ENCODE results near the gene OR4K2.

The OR4K2 gene

DNA sequence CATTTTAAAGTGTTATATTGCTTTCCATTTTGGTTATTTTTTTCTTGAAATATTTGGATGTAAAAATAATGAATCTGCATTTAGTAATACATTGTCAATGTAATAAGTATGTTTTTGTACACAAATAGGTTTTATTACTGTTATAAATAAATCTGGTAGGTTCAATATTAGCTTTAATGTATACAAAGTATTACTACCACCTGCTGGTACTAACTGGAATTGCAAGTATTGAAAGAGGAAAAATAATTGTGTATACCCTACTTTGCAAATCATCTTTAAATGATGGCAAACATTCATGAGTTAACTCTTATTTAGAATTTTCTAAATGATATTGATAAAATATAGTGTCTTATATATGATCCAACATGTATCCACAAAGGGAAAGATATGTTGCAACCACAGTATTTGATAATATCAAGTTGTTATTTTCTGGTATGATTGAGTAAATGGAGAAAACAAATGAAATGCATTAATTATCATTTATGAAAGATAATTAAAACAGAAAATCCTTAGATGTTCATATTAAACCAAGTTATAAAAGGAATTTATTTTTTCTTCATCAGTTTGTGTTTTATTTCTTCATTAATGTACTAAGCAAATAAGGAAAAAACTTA, 3.2 kb downstream of the OR4K2 start:
- no peak for DNase-seq (ENCODE audit: low spot score)
- POLR2A ChIA-PET (ENCODE audit: low non-redundant PET) = no interaction called here
- TF ChIP-seq, protein P1, sequence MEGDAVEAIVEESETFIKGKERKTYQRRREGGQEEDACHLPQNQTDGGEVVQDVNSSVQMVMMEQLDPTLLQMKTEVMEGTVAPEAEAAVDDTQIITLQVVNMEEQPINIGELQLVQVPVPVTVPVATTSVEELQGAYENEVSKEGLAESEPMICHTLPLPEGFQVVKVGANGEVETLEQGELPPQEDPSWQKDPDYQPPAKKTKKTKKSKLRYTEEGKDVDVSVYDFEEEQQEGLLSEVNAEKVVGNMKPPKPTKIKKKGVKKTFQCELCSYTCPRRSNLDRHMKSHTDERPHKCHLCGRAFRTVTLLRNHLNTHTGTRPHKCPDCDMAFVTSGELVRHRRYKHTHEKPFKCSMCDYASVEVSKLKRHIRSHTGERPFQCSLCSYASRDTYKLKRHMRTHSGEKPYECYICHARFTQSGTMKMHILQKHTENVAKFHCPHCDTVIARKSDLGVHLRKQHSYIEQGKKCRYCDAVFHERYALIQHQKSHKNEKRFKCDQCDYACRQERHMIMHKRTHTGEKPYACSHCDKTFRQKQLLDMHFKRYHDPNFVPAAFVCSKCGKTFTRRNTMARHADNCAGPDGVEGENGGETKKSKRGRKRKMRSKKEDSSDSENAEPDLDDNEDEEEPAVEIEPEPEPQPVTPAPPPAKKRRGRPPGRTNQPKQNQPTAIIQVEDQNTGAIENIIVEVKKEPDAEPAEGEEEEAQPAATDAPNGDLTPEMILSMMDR (conservative IDR thresholded peaks at IDR 0.05; ENCODE audit: low read depth) = peak; percentile 64
- H3K27ac ChIP-seq = no peak overlapping the region
- CTCF ChIA-PET = interaction anchor here (0.6 to 0.7 kb wide), 3 partner anchors 9 to 412 kb away, joined by 3 to 5 read pairs (median 3); no protein-coding TSS in a partner anchor

- DNase-seq (ENCODE audit: low spot score) = no peak
- TF ChIP-seq, protein P1 (conservative IDR thresholded peaks at IDR 0.05; ENCODE audit: low read depth) = no peak
- ChIA-PET POLR2A (ENCODE audit: low non-redundant PET) (no interaction called here), CTCF (interaction anchor here (1.1 kb wide), 1 partner anchor 12 kb away, joined by 4 read pairs; no protein-coding TSS in a partner anchor)
- H3K27ac ChIP-seq = no peak overlapping the region
These were observed 20.3 kb downstream of the OR4K2 start for GRCh38 chr14:19895282-19895681.

DNA sequence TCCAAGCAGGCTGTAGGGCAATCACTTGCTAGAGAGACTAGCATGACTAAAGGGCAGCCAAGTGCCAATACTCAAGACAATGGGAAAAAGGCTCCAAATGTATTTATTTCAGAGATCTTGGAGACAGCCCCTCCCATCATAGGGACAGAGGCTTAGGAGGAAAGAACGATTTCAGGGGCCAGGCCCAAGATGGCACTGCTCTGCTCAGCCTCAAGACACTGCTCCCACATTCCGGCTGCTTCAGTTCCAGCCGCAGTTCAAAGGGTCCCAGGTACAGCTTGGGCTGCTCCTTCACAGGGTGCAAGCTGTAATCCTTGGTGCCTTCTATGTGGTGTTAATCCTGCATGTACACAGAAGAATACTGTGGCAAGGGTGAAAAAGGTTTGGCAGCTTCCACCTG, 26.1 kb downstream of the OR4K2 start:
- POLR2A ChIA-PET (ENCODE audit: low non-redundant PET) = no interaction called here
- CTCF ChIA-PET = no interaction called here

GRCh38 chr14:19902409-19902808, 27.5 kb downstream of the OR4K2 start:
- TF ChIP-seq, protein P1 (conservative IDR thresholded peaks at IDR 0.05; ENCODE audit: low read depth) = no peak
- ChIA-PET POLR2A (ENCODE audit: low non-redundant PET) (no interaction called here), CTCF (no interaction called here)
- H3K27ac ChIP-seq = no peak overlapping the region
- DNase-seq (ENCODE audit: low spot score) = no peak

More for the DNA sequence above, 26.1 kb downstream of the OR4K2 start:
- DNase-seq (ENCODE audit: low spot score) = no peak
- TF ChIP-seq, protein P1 (conservative IDR thresholded peaks at IDR 0.05; ENCODE audit: low read depth) = no peak
- H3K27ac ChIP-seq = no peak overlapping the region

- no peak overlapping the region for H3K27ac ChIP-seq
- TF ChIP-seq, protein P1 (conservative IDR thresholded peaks at IDR 0.05; ENCODE audit: low read depth) = no peak
- no peak for DNase-seq (ENCODE audit: low spot score)
- ChIA-PET POLR2A (ENCODE audit: low non-redundant PET) (no interaction called here), CTCF (no interaction called here)
These were observed 31.7 kb downstream of the OR4K2 start for GRCh38 chr14:19906665-19907064.

- no peak overlapping the region for H3K27ac ChIP-seq
- DNase-seq (ENCODE audit: low spot score) = no peak
- TF ChIP-seq, protein P1 (conservative IDR thresholded peaks at IDR 0.05; ENCODE audit: low read depth) = no peak
- POLR2A ChIA-PET (ENCODE audit: low non-redundant PET) = no interaction called here
- CTCF ChIA-PET = no interaction called here
These were observed 36.2 kb downstream of the OR4K2 start for GRCh38 chr14:19911114-19911513.
